ENCODE results near the gene GNRH2.
"Not testable (repeated sequence)": the region's sequence is repeated elsewhere in the genome, so short reads cannot be mapped to it uniquely, and the experiment has no call there.

Gene GNRH2

GRCh38 chr20:3072530-3073250 lies 29.3 kb downstream of the GNRH2 start:
- Histone ChIP-seq H3K27ac (no peak overlapping the region), H3K9me3 (ENCODE audit: severe bottlenecking) (no peaks in the 10 kb centered on the region), H3K27me3 (ENCODE audit: insufficient read depth, low read depth, severe bottlenecking) (no peaks in the 10 kb centered on the region), H3K4me3 (ENCODE audit: low read depth, low read length) (no peak overlapping the region), H3K36me3 (no peaks in the 10 kb centered on the region)
- no peak for TF ChIP-seq CTCF (IDR thresholded peaks at IDR 0.05; ENCODE audit: low read depth, low read length)
- no peak for DNase-seq

- H3K9me3 ChIP-seq (ENCODE audit: severe bottlenecking); DNase-seq; H3K27me3 ChIP-seq (ENCODE audit: insufficient read depth, low read depth, severe bottlenecking); H3K4me3 ChIP-seq (ENCODE audit: low read depth, low read length); H3K27ac ChIP-seq; H3K36me3 ChIP-seq: not testable (repeated sequence)
Measured at GRCh38 chr20:3073251-3073643, 29.8 kb downstream of the GNRH2 start.

- Histone ChIP-seq H3K36me3 (no peaks in the 10 kb centered on the region), H3K27me3 (ENCODE audit: insufficient read depth, low read depth, severe bottlenecking) (no peaks in the 10 kb centered on the region), H3K9me3 (ENCODE audit: severe bottlenecking) (no peaks in the 10 kb centered on the region), H3K4me3 (ENCODE audit: low read depth, low read length) (no peak overlapping the region), H3K27ac (no peak overlapping the region)
- TF ChIP-seq CTCF (IDR thresholded peaks at IDR 0.05; ENCODE audit: low read depth, low read length), result no peak
- DNase-seq, result no peak
Measured at GRCh38 chr20:3074812-3075211, 31.4 kb downstream of the GNRH2 start.

GRCh38 chr20:3075315-3075714 lies 31.9 kb downstream of the GNRH2 start:
- not testable (repeated sequence) for H3K4me3 ChIP-seq (ENCODE audit: low read depth, low read length); H3K9me3 ChIP-seq (ENCODE audit: severe bottlenecking); DNase-seq; H3K27me3 ChIP-seq (ENCODE audit: insufficient read depth, low read depth, severe bottlenecking); H3K27ac ChIP-seq; H3K36me3 ChIP-seq

GRCh38 chr20:3077618-3078134 lies 34.3 kb downstream of the GNRH2 start:
- no peak overlapping the region for H3K4me3 ChIP-seq (ENCODE audit: low read depth, low read length)
- DNase-seq, result no peak
- no peaks in the 10 kb centered on the region for H3K27me3 ChIP-seq (ENCODE audit: insufficient read depth, low read depth, severe bottlenecking)
- H3K27ac ChIP-seq, result no peak overlapping the region
- no peak for TF ChIP-seq CTCF (IDR thresholded peaks at IDR 0.05; ENCODE audit: low read depth, low read length)
- H3K36me3 ChIP-seq, result no peaks in the 10 kb centered on the region
- no peaks in the 10 kb centered on the region for H3K9me3 ChIP-seq (ENCODE audit: severe bottlenecking)

- H3K9me3 ChIP-seq (ENCODE audit: severe bottlenecking), result no peaks in the 10 kb centered on the region
- TF ChIP-seq CTCF (IDR thresholded peaks at IDR 0.05; ENCODE audit: low read depth, low read length), result no peak
- H3K36me3 ChIP-seq, result no peaks in the 10 kb centered on the region
- no peak for DNase-seq
- no peaks in the 10 kb centered on the region for H3K27me3 ChIP-seq (ENCODE audit: insufficient read depth, low read depth, severe bottlenecking)
- no peak overlapping the region for H3K4me3 ChIP-seq (ENCODE audit: low read depth, low read length)
- no peak overlapping the region for H3K27ac ChIP-seq
Measured at GRCh38 chr20:3080939-3081388, 37.5 kb downstream of the GNRH2 start.

GRCh38 chr20:3081641-3082040 lies 38.2 kb downstream of the GNRH2 start:
- Histone ChIP-seq H3K4me3 (ENCODE audit: low read depth, low read length) (no peak overlapping the region), H3K27ac (no peak overlapping the region), H3K27me3 (ENCODE audit: insufficient read depth, low read depth, severe bottlenecking) (no peaks in the 10 kb centered on the region), H3K36me3 (no peaks in the 10 kb centered on the region), H3K9me3 (ENCODE audit: severe bottlenecking) (no peaks in the 10 kb centered on the region)
- TF ChIP-seq CTCF (IDR thresholded peaks at IDR 0.05; ENCODE audit: low read depth, low read length), result no peak
- DNase-seq, result no peak
